Measurements from ENCODE around the gene ANKS1B.

GRCh38 chr12:98721204-98721702 is 1263.5 kb downstream of the ANKS1B start:
- TF ChIP-seq POLR2A (IDR thresholded peaks at IDR 0.05; ENCODE audit: low read length) (no peak), GATA1 (IDR thresholded peaks at IDR 0.05; ENCODE audit: low read depth, low read length) (no peak)

Measured in erythroblast (primary cell).